HG03575 (cell line): Measurements from ENCODE around the gene SOX3.

Source experiments
- ATAC-seq: cut with Tn5 transposase; IDR thresholded peaks from one replicate; pipeline ENCODE4 v1.9.1; 2021; ENCODE audit not compliant: unreplicated experiment, insufficient number of reproducible peaks, low FRiP score; ENCODE audit errors: extremely low read depth

Gene SOX3

DNA sequence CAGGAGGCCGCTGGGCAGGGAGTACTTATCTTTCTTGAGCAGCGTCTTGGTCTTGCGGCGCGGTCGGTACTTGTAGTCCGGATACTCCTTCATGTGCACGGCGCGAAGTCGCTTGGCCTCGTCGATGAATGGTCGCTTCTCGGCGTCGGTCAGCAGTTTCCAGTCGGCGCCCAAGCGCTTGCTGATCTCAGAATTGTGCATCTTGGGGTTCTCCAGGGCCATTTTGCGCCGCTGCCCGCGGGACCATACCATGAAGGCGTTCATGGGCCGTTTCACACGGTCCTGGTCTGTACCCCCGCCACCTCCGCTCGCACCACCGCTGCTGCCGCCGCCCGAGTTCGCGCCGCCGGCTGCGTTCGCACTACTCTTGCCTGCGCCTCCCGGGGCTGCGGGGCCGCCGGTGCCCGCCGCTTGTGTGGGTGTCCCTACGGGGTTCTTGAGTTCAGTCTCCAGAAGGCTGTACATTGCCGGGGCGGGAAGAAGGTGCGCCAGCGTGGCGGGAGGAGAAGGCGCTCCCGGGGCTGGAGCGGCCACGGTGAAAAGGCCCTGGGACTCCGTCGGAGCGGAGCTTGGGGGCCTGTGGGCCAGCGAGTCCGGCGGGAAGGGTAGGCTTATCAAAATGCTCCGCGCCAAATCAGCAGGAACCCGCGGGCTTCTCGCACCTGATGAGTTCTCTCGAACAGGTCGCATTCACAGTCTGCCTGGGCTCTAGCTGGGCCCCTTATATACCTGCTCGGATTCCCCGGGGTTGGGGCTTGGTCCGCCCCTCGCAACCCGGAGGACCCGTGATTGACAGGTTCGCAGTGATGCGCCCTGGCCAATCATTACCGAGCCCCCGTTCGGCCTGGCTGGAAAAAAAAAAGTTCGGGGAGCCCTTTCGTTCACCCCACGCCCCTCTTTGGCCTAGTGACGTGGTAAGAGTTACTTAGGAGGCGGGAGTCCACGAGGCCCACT lies at the start of gene SOX3:
TSS of gene SOX3 (minus strand) at position 699 of the 954 bp plus-strand sequence. CDS start at position 690, 9 bp downstream.
- no peak for ATAC-seq

DNA sequence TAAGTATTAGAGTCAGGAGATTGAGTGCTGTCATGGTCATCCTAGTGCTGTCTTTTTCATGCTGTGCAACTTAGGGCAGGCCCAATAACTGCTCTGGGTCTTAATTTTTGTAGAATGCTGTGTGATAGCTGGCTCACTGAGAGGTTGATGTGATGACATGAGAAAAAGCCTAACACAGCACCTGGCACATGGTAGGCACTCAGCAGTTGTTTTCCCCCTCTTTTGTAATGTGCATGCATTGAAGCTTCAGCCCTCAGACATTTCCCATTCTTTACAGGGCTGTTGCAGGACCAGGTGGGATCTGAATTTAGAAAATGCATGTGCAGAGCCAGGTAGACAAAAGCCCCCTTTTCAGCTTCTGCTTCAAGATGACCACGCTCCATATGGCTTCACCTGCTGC lies 44.1 kb upstream of the SOX3 start:
- ATAC-seq, result no peak

DNA sequence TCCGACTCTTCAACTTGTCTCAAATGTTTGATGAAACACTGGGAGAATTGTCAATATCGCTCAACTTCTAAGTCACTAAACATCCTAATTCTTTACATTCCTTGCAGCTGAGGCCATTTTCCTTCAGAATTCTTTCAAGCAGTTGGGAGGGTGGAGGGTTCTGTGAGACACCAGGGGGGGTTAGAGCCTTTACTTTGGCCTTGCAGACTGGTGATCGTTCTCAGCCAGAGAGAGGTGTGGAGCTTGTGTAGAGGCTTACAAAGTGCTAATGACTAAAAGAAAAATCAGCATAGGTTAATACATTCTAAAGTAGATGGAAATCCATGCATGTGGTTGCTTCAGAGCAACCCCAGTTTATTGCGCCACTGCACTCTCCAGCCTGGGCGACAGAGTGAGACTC lies 21.3 kb upstream of the SOX3 start:
- no peak for ATAC-seq

DNA sequence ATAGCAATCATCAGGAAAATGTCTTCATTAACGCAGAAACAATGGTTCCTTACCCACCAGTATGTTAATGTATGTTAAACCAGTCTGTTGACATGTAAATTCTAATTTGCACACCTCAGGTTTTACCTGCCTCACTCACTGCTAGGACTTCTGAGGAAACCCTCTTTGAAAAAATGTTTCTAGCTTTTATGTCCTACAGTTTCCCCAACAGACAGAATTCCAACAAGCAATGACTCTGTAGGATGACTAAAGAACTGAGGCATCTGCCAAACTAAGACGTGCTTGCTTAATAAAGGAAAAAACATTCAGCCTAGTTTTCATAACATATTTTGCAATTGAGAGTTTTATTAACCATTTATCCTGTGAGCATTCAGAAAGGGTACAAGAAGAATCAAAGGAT lies 20.6 kb upstream of the SOX3 start:
- ATAC-seq, result no peak

DNA sequence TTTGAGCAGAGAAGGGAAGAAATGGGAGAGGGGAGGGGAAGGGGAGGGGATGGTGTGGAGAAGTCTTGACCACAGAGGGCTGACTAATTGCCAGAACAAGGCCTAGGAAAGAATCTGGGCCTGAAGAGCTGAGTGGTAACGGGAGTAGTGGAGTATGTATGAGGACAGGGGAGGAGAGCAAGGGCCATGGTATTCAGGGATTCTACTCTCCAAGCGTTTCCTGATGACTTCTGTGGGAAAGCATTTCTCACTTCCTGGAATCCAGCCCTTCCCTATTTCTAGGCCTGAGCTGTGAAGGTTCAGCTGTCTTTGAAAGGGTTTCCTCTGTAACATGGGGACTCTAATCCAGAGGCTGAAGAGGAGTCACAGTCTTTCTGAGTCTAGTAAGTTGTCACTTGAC lies 19.7 kb upstream of the SOX3 start:
- ATAC-seq, result no peak

DNA sequence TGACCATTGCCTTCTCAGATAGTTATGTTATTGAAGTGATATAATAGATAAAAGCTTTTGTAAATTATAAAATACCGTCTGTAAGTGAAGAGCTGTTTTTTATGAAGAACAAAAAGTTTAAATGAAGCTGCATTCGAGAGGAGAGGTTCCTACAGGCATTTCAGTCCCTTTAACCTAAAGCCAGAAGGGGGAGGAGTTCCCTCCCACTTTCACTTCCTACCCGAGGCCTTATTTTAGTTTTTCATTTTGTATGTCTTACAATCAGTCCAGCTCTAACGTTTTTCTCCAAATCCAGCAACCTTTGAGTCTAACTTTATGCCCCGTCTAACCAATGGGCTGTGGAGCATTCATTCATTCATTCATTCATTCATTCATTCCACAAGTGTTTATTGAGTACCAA lies 16.5 kb upstream of the SOX3 start:
- ATAC-seq, result no peak

DNA sequence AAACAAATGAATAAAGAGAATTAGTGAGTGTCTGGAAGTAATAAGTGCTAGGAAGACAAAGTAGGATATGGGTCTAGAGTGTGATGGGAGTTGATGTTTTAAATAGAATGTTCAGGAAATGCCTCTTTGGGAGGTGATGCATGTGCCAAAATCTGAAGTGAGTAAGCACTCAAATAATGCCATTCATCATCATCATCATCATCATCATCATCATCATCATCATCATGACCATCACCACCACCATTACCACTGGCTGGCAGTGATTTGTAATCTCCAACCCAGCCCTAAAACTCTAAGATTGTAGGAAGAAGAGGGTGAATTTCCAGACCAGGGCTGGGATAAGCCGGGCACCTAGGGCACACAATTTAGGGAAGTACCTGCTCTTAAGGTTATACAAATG lies 9.7 kb upstream of the SOX3 start:
- no peak for ATAC-seq

DNA sequence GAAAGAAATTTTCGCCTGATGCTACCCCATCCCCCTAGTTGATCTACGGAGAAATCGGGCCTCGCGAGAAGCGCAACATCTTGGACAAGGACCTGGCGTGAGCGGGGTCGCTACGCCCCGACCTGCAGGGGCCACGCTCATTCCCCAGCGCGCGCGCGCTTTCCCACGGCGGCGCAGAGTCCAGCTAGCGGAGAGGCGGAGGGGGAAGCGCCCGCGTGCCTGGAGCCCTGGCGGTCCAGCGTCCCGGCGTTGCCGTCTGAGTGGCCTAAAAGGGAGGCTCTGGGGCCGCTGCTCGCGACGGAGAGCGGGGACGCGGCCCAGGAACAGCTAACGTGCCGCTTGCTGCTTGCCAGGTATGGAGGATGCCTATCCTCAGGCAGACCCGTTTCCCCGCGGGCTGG lies 6.0 kb upstream of the SOX3 start:
- no peak for ATAC-seq

DNA sequence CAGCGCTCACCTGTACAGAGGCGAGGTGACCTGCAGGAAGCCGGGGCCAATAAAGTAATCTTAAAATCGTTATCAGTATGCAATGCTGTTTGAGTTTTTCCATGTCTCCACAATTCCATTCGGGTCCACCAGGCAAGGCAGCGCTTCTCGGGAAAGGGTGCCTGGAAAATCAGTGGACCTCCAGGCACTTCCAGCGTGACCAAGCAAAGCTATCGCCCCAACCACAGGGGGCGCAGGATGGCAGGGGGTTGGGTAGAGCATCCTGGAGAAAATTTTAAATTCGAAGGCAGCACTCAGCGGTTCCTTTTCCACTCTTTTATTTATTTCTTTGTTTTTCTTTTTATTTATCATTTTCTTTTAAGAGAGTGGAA lies 5.4 kb upstream of the SOX3 start:
- ATAC-seq, result no peak

DNA sequence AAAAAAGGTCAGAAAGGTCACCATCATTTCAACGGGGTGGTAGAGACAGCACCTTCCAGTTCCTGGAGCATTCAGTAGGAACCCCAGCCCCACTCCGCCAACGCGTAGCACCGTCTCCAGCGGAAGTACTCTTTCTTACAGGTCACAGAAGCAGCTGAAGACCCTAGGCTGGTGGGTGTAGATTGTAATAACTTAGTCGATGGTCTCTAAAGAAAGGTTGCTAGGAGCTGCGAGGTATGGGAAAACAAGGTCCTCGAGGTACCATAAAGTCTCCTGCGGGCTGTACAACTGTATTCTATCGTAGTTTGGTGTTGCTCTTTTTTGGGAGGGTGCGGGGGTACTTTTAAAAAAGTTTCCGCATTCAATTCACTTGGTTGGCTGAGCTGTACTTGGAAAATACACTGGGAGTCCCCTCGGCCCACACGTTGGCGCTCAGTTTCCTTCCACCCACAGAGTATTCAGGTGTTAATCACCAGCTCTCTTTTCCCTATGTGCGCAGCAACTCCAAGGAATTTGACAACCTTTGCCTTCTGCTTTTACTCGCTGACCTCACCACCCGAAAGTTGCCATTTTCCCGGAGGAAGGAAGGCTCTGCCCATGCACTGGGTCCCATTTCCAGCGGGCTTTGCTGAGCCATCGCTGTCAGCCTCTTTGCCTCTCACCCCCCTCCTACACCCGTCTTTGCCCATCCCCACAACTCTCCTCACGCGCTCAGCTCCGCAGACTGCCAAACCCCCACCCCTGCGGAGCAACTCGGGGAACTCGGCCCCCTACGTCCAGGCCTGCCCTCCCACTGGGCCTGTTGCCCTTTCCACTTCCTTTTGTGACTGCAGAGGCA lies 4.8 kb upstream of the SOX3 start:
- ATAC-seq, result no peak

DNA sequence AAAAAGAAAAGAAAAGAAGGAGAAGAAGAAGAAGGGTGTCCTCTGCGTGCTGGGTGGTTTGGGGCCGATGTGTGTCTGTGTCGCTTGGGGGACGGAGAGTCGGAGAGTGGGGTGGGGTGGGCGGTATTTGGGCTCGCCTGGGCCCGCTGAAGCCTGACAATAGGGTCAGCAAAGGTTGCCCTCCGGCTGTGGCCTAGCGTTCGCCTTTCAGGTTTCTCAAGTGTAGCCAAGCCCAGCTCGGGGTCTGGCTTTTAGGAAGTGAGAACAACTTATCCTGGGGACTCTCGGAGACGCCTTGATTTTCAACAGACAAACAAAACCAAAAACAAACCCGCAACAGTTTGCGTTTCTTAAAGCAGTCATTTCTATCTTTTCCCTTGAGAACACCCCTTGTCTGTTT lies 4.1 kb upstream of the SOX3 start:
- no peak for ATAC-seq

DNA sequence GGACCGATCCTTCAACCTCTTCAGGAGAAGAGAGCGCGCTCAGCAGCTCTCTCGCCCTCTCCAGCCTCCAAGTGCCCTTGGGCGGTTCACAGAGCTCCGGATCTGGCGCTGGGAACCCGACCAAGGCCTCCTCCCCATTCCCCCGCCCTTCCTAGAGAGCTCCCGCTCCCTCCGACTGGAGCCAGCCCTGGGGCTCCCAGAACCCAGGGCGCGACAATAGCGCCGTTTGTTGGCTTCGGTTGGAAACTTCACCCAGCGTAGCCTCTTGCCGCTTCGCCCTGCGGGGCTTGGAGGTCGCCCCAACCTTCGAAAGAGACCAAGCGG lies 3.1 kb upstream of the SOX3 start:
- ATAC-seq, result no peak

DNA sequence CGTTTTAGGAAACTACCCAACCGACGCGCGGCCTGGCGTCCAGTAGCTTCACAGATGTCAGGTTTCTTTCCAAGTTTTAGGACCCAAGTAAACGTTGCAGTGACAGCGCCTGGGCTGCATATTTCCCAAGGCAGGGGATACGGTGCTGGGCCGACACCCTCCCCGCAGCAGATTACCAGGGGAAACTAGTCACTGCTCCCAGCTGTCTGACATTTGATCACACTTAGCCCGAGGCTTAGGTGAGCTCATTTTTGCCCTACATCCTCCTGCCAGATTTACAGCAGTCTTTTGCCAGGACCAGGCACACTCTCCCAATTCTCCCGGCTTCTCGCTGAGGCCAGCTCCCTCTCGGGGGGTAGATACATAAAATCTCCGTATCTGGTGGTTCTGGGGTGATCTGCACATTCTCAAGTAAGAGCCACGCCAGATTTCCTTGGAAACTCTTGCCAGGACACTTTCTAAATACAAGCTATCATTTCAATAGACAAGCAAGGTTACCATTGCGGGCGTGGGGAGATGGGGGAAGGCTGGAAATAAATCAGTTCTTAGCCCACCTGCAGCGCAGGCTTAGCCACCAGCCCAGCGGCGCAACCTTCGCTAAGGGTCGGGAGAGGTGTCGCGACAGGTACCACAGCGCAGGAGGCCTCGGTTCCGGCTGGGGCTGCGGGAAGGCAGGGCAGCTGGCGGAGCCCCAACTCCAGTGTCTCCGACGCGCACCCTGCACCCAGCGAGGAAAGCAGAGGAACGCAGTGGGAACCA lies 2.5 kb upstream of the SOX3 start:
- no peak for ATAC-seq

DNA sequence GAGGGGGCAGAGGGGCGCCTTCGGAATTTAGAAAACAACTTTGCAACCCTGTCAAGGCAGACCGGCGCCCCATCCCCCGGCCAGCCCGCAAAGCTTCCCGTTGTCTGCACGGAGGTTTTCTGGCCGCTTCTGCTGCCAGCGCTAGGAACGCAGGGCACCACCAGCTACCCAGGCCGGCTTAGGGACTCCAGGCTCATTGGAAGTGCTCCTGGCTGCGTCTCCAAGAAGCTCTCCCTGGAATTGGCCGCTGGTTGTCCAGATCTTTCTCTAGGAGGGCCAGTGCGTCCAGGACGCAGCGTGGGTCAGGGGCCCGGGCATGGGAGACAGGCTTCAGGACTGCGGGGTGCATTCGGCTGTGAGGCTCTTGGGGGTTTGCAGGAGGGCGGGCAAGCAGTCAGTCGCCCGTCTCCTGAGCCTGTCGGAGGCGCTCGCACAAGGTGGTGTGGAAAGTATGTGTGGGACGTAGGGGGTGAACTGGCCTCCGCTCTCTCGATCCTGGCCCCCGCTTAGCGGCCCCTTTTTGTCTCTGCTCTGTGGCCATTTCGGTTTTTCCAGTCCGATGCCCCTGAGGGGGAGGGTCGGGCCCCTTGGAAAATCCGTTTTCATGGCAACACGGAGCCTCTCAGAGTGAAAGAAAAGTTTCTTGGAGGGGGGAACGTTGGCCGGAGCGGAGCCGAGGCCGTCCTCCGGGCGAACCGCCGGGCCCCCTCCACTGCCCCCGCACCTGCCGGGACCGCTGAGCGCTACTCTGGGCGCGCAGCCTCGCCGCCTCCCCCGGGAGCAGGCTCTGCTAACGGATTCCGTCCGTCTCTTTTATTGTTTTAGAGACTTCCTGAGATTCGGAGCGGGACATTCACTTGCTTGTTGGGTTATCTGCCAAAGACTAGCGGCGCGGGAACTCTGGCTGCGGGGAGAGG lies 810 bp upstream of the SOX3 start:
- ATAC-seq, result no peak

DNA sequence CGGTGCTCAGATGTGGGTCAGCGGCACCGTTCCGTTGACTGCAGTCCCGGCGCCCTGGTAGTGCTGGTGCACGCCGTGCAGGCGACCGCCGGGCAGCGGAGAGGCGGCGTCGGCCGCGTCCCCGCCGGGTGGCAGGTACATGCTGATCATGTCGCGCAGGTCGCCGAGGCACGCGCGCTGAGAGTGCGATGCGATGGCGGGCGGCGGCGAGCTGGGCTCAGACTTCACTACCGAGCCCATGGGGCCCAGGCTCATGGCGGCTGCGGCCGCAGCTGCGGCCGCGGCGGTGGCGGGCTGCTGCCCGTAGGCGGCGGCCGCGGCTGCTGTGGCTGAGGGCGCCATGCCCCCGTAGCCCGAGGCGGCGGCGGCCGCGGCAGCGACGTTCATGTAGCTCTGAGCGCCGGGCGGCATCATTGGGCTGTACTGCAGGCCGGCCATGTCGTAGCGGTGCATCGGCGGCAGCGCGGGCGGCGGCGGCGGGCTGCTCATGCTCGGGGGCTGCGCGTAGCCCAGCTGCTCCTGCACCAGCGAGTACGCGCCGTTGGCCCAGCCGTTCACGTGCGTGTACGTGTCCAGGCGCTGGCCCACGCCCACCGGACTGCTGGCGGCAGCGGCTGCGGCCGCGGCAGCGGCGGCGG lies 1.0 kb downstream of the SOX3 start:
- ATAC-seq, result no peak

DNA sequence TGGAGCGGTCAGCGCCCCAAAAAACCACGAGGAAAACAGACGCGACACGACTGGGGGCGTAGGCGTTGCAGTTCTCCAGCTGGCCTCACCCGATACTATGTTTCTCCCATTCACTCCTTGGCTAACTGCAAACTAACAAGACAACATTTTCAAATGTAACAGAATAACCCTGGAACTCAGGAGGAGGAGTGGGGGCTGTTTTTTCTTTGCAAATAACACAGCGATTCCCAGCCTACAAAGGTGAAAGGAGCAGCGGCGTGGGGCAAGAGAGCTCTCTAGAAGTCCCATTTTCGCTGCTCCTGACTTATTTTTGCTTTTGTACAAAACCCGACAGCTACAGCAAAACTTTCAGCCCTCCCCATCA lies 1.6 kb downstream of the SOX3 start:
- ATAC-seq, result no peak

DNA sequence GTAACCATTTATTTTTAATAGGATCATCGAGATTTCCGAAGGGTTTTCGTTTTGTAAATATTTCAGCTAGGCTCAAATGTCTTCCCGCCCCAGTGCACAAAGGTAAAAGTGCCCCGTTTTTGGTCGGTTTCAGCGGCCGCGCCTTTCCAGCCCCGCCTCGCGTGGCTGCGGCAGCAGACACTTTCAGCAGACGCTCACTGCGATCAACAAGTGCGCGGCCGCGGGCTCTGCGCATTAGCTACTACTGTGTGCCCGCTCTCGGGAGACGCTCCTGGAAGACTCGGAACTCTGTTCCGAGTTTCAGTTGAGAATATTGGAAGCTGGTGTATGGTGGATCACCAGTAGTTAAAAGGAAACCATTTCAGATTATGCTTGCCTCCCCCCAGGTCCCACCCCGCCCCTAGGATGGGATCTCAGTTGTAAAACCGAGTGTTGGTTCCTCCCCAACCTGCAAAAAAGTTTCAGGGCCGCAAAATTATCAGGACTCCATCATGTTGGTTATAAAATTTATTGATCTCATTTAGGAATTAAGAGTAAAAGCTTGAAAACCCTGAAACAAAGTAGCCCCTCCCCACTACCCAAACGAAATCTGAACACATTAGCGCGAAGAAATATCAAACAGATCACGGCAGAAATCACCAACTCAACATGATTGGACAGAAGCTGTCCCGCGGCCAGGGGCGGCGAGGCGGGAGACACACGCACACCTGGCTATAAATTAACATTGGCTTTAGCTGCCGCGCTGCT lies 2.2 kb downstream of the SOX3 start:
- no peak for ATAC-seq
